HepG2 (cell line): ENCODE results near the gene GLB1L. TPM values are rescaled to one million over a fixed set of nuclear protein-coding genes. Genes with fewer than 3 reads are reported as not detected.

Experiments
- ATF1 ChIP-seq: IDR thresholded peaks from 2 replicates; pipeline ENCODE4 v1.6.1; 2016; ENCODE audit warnings: mild to moderate bottlenecking, control low read depth
- DRAP1 ChIP-seq: IDR thresholded peaks from 2 replicates; pipeline ENCODE4 v1.6.1; 2016; ENCODE audit warnings: missing genetic modification reagents, missing compliant biosample characterization
- FOXJ3 ChIP-seq: sonication (generic); formaldehyde crosslinking; IDR thresholded peaks from 2 replicates; pipeline ENCODE4 v1.4.0; 2020; ENCODE audit warnings: missing genetic modification reagents, mild to moderate bottlenecking, borderline replicate concordance
- KDM1A ChIP-seq: IDR thresholded peaks from 2 replicates; pipeline ENCODE4 v1.6.1; 2016; ENCODE audit warnings: missing compliant biosample characterization
- KLF6 ChIP-seq: IDR thresholded peaks from 2 replicates; pipeline ENCODE4 v1.8.0; 2016; ENCODE audit warnings: missing biosample characterization, missing genetic modification reagents
- MED1 ChIP-seq: sonication (generic); formaldehyde crosslinking; IDR thresholded peaks from 2 replicates; pipeline ENCODE4 v1.4.0; 2020; ENCODE audit warnings: missing genetic modification reagents
- MXI1 ChIP-seq: IDR thresholded peaks from 3 replicates; pipeline ENCODE4 v1.6.1; 2012; ENCODE audit warnings: low read depth, low read length, inconsistent platforms, borderline replicate concordance
- SRSF9 ChIP-seq: fragments of 200-400 bp; formaldehyde crosslinking; IDR thresholded peaks from 2 replicates; pipeline ENCODE4 v1.6.1; 2018; ENCODE audit warnings: borderline replicate concordance, mild to moderate bottlenecking, low read depth, low read length; ENCODE audit not compliant: insufficient read depth, poor library complexity, severe bottlenecking
- ZFY ChIP-seq: sonication (generic); formaldehyde crosslinking; IDR thresholded peaks from 2 replicates; pipeline ENCODE4 v1.4.0; 2020; ENCODE audit warnings: missing genetic modification reagents
- ZNF547 ChIP-seq: sonication (generic); formaldehyde crosslinking; IDR thresholded peaks from 2 replicates; pipeline ENCODE4 v1.5.1; 2020; ENCODE audit warnings: mild to moderate bottlenecking, missing genetic modification reagents
- ZNF724P ChIP-seq: sonication (generic); formaldehyde crosslinking; IDR thresholded peaks from 2 replicates; pipeline ENCODE4 v1.8.0; 2022; ENCODE audit warnings: missing genetic modification reagents, borderline replicate concordance
- ZNF777 ChIP-seq: sonication (generic); formaldehyde crosslinking; IDR thresholded peaks from 2 replicates; pipeline ENCODE4 v1.4.0; 2020; ENCODE audit warnings: missing genetic modification reagents
- polyA plus RNA-seq, 8 experiments: library from polyadenylated mRNA; depleted of rRNA in 3 of 8; stranded (reverse) in 7 of 8; unstranded in 1 of 8; fragments of >200 nt; fragmentation: Illumina TruSeq in 4 of 8; extraction: Trizol in 4 of 8; gene quantifications; 2 replicates each; pipeline versions ENCODE4 v1.2.1 to v1.2.3, GENCODE V29; 2011 to 2016; ENCODE audit warnings: low read depth in 4 of 8, missing spikeins in 1 of 8, mixed read lengths in 1 of 8; ENCODE audit not compliant: insufficient read depth in 1 of 8
- total RNA-seq, 5 experiments: library from RNA; depleted of rRNA; stranded (reverse); fragments of >200 nt; fragmentation: Illumina TruSeq; extraction: Trizol; gene quantifications; 2 replicates each; pipeline ENCODE4 v1.2.3, GENCODE V29; 2016; ENCODE audit warnings: low read depth in 1 of 5
- TF ChIP-seq, protein P1 (sequence below): sonication (generic); formaldehyde crosslinking; IDR thresholded peaks from 2 replicates; pipeline ENCODE4 v1.4.0; 2020; ENCODE audit warnings: mild to moderate bottlenecking, missing genetic modification reagents
- TF ChIP-seq, protein P2 (sequence below): sonication (generic); formaldehyde crosslinking; IDR thresholded peaks from 2 replicates; pipeline ENCODE4 v1.9.0; 2021; ENCODE audit warnings: mild to moderate bottlenecking, missing genetic modification reagents
- TF ChIP-seq, protein P3 (sequence below): sonication (generic); formaldehyde crosslinking; IDR thresholded peaks from 2 replicates; pipeline ENCODE4 v1.5.1; 2020; ENCODE audit warnings: missing genetic modification reagents, mild to moderate bottlenecking, borderline replicate concordance
- TF ChIP-seq, protein P4 (sequence below): sonication (generic); formaldehyde crosslinking; IDR thresholded peaks from 2 replicates; pipeline ENCODE4 v1.5.0; 2020; ENCODE audit warnings: mild to moderate bottlenecking, missing genetic modification reagents, moderate library complexity

GLB1L gene
- total and polyA plus RNA-seq, 2 of the 13 experiments (the other 11 are each of a cell fraction or from before 2014, with no cell fraction given) = 6.8 to 7.3 TPM

DNA sequence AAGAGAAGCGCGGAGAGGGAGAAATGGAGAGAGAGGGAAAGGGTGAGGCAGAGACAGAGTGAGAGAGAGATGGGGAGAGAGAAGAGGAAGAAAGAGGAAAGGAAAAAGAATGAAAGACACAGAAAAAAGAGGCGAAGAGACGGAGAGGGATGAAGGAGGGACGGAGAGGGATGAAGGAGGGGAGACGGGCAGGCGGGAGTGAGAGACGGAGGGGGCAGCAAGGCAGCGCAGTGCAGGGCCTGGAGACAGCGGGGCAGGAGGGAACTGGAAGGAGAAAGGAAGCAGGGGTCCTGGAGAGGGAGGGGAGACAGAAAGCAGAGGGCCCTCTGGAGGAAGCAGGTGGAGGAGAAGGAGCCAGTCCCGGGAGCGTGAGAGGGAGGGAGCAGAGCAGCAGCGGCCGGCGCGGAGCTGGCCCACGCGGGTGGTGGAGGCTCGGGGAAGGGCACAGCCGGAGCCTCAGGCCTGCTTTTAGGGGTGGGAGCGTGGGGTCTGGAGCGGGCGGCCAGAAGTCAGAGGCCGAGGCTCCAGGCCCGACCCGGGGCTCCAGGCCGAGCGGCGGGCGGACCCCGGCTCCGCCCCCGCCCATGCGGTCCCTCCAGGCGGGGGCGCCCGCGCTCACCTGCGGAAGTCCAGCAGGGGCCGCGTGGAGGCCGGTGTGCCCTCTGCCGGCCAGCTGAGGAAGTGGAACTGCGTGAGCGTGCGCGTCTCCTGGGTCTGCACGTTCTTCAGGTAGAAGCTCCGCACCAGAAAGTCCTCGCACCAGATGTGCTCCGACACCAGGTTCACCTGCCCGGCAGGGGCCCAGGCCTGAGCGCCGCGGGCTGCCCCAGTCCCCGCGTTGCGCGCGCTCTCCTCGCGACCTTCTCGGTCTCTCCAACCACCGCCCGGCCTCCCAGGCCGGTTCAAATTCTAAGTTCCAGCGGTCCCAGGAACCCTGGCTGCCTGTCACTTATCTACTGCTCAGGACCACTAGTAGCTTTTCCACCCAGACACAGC lies 49.4 kb upstream of the GLB1L start (continued):
- TF ChIP-seq ZFY (CRISPR knock-in tag) (peak; percentile 94), MXI1 (peak; percentile 87; the same call in 2 of the 3 replicates), DRAP1 (CRISPR knock-in tag) (0 out of 2 replicates have a peak, but pooled peaks have one; percentile 43), KLF6 (CRISPR knock-in tag) (peak; percentile 90; the same call in 1 of the 2 replicates), MED1 (CRISPR knock-in tag) (peak; percentile 60), ZNF547 (CRISPR knock-in tag) (peak; percentile 92; the same call in 1 of the 2 replicates), KDM1A (CRISPR knock-in tag) (no peak), ZNF777 (CRISPR knock-in tag) (peak; percentile 49; the same call in 1 of the 2 replicates), ZNF724P (peak; percentile 89), SRSF9 (no peak), FOXJ3 (peak; percentile 42; the same call in 1 of the 2 replicates), ATF1 (CRISPR knock-in tag) (no peak)
- TF ChIP-seq, protein P1, sequence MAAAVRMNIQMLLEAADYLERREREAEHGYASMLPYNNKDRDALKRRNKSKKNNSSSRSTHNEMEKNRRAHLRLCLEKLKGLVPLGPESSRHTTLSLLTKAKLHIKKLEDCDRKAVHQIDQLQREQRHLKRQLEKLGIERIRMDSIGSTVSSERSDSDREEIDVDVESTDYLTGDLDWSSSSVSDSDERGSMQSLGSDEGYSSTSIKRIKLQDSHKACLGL = peak; percentile 81
- TF ChIP-seq, protein P2, sequence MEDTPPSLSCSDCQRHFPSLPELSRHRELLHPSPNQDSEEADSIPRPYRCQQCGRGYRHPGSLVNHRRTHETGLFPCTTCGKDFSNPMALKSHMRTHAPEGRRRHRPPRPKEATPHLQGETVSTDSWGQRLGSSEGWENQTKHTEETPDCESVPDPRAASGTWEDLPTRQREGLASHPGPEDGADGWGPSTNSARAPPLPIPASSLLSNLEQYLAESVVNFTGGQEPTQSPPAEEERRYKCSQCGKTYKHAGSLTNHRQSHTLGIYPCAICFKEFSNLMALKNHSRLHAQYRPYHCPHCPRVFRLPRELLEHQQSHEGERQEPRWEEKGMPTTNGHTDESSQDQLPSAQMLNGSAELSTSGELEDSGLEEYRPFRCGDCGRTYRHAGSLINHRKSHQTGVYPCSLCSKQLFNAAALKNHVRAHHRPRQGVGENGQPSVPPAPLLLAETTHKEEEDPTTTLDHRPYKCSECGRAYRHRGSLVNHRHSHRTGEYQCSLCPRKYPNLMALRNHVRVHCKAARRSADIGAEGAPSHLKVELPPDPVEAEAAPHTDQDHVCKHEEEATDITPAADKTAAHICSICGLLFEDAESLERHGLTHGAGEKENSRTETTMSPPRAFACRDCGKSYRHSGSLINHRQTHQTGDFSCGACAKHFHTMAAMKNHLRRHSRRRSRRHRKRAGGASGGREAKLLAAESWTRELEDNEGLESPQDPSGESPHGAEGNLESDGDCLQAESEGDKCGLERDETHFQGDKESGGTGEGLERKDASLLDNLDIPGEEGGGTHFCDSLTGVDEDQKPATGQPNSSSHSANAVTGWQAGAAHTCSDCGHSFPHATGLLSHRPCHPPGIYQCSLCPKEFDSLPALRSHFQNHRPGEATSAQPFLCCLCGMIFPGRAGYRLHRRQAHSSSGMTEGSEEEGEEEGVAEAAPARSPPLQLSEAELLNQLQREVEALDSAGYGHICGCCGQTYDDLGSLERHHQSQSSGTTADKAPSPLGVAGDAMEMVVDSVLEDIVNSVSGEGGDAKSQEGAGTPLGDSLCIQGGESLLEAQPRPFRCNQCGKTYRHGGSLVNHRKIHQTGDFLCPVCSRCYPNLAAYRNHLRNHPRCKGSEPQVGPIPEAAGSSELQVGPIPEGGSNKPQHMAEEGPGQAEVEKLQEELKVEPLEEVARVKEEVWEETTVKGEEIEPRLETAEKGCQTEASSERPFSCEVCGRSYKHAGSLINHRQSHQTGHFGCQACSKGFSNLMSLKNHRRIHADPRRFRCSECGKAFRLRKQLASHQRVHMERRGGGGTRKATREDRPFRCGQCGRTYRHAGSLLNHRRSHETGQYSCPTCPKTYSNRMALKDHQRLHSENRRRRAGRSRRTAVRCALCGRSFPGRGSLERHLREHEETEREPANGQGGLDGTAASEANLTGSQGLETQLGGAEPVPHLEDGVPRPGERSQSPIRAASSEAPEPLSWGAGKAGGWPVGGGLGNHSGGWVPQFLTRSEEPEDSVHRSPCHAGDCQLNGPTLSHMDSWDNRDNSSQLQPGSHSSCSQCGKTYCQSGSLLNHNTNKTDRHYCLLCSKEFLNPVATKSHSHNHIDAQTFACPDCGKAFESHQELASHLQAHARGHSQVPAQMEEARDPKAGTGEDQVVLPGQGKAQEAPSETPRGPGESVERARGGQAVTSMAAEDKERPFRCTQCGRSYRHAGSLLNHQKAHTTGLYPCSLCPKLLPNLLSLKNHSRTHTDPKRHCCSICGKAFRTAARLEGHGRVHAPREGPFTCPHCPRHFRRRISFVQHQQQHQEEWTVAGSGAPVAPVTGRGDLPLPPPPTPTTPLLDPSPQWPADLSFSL (CRISPR knock-in tag) = no peak
- TF ChIP-seq, protein P3, sequence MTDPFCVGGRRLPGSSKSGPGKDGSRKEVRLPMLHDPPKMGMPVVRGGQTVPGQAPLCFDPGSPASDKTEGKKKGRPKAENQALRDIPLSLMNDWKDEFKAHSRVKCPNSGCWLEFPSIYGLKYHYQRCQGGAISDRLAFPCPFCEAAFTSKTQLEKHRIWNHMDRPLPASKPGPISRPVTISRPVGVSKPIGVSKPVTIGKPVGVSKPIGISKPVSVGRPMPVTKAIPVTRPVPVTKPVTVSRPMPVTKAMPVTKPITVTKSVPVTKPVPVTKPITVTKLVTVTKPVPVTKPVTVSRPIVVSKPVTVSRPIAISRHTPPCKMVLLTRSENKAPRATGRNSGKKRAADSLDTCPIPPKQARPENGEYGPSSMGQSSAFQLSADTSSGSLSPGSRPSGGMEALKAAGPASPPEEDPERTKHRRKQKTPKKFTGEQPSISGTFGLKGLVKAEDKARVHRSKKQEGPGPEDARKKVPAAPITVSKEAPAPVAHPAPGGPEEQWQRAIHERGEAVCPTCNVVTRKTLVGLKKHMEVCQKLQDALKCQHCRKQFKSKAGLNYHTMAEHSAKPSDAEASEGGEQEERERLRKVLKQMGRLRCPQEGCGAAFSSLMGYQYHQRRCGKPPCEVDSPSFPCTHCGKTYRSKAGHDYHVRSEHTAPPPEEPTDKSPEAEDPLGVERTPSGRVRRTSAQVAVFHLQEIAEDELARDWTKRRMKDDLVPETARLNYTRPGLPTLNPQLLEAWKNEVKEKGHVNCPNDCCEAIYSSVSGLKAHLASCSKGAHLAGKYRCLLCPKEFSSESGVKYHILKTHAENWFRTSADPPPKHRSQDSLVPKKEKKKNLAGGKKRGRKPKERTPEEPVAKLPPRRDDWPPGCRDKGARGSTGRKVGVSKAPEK = 0 out of 2 replicates have a peak, but pooled peaks have one; percentile 50
- TF ChIP-seq, protein P4, sequence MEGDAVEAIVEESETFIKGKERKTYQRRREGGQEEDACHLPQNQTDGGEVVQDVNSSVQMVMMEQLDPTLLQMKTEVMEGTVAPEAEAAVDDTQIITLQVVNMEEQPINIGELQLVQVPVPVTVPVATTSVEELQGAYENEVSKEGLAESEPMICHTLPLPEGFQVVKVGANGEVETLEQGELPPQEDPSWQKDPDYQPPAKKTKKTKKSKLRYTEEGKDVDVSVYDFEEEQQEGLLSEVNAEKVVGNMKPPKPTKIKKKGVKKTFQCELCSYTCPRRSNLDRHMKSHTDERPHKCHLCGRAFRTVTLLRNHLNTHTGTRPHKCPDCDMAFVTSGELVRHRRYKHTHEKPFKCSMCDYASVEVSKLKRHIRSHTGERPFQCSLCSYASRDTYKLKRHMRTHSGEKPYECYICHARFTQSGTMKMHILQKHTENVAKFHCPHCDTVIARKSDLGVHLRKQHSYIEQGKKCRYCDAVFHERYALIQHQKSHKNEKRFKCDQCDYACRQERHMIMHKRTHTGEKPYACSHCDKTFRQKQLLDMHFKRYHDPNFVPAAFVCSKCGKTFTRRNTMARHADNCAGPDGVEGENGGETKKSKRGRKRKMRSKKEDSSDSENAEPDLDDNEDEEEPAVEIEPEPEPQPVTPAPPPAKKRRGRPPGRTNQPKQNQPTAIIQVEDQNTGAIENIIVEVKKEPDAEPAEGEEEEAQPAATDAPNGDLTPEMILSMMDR (CRISPR knock-in tag) = peak; percentile 93
